H1 (cell line): ENCODE data around the gene ZFP36L1. TPM values are rescaled to one million over a fixed set of nuclear protein-coding genes. Genes with fewer than 3 reads are reported as not detected.

Experiments
- CHD7 ChIP-seq: fragments of 300-600 bp; sonication (generic); IDR thresholded peaks from 2 replicates; pipeline ENCODE4 v1.7.1; 2012; ENCODE audit warnings: low read length, moderate library complexity, mild to moderate bottlenecking, inconsistent platforms; ENCODE audit not compliant: insufficient replicate concordance
- polyA plus RNA-seq, 7 experiments: library from polyadenylated mRNA; depleted of rRNA in 3 of 7; stranded (reverse) in 5 of 7; unstranded in 2 of 7; fragments of >200 nt in 5 of 7; fragments of 200-250 nt in 2 of 7; gene quantifications; 1 replicate in 5 of 7; 2 replicates in 1 of 7; 4 replicates in 1 of 7; pipeline versions ENCODE4 v1.2.1 to v1.2.3, GENCODE V29; 2011 to 2013; ENCODE audit warnings: missing spikeins in 2 of 7, mixed read lengths in 2 of 7
- total RNA-seq: library from RNA; stranded (reverse); fragmentation: NEBNext Ultra II Directional; extraction: Animal tissue kit (Norgen Biotek cat#: 25700); gene quantifications from 2 replicates; pipeline ENCODE4 v1.2.1, GENCODE V29; 2021

ZFP36L1 gene
- total and polyA plus RNA-seq, 2 of the 8 experiments (the other 6 are each of a cell fraction or from before 2014, with no cell fraction given): 80.4 to 132 TPM

- no peak for TF ChIP-seq CHD7
Observed at GRCh38 chr14:68801631-68802030, 8.8 kb upstream of the ZFP36L1 start (continued).
